Measurements from ENCODE around the gene EZH2.

Gene EZH2

DNA sequence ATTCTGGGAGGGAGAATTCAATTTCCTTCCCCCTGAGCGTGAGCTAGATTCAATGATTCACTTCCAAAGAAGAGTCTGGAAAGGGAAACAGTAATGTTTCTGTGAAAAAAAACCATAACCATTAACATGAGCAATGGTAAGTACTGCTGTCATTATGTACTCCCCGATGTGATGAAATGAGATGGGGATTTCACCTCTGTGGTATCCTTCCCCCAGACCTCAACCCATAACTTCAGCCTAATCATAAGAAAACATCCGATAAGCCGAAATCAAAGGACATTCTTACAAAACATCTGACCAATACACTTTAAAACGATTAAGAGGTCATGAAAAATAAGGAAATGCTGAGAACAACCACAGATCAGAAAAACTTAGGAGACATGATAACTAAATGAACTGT is 27.2 kb downstream of the EZH2 start:
- no peak for DNase-seq (ENCODE audit: low read depth, low spot score)

DNA sequence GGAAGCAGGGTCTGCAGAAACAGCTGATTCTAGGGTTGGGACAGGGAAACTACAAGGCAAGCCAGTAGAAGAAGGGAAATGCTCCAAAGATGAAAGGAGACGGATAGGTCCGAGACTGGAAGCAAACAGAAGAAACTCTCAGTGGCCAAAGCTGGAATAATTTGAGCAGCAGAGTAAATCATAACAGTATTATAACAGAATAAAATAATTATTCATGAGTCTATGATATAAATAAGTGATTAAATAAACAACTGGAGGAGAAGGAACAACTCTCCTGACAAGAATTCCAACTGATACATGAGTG is 27.6 kb downstream of the EZH2 start:
- DNase-seq (ENCODE audit: low read depth, low spot score): no peak

DNA sequence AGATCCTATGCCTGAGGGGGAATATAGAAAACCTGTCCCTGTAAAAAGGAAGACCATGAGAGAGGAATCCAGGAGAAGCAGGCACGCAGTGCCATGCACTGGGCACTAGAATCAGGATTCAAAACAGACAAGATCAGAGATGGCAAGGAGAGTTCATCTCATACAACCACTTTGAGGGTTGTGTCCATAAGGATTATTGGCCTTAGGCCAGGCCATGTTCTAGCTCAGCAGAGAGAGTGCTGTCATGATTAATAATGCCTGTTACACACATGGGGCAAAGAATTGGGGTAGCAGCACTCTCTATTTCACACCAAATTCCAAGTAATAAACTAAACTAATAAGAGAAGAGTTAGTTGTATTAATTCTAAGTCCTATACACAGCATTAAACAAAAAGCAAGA is 29.1 kb downstream of the EZH2 start:
- no peak for DNase-seq (ENCODE audit: low read depth, low spot score)

DNA sequence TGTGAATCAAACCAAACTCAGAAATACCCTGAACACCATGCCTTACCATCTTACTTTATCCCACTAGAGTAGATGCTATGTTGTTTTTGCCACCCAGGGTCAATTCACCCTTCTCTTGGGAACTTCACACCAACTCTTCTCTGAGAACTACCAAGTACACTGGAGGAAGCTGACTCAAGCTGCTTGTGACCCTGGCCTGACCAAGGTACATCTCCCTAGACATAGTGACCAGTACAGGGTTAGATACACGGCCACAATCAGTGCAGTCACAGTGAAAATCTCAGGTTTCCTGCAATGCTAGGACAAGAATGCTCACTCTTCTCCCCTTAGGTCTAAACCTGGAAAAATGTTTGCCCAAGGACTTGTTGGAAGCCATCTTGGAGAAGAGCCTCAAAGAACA is 31.8 kb downstream of the EZH2 start:
- DNase-seq (ENCODE audit: low read depth, low spot score): no peak

DNA sequence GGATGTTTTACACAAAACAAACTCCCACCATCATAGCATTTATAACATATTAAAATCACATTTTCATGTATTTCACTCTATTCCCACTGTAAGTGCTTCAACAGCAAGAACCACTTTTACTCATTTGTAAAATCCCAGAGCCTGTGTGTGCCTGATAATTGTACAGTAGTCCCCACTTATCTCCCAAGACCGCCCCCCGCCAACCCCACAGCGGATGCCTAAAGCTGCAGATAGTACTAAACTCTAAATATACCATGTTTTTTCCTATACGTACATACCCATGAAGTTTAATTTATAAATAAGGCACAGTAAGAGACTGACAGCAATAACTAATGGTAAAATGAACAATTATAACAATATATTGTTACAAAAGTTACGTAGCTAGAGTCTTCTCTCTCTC is 33.5 kb downstream of the EZH2 start:
- DNase-seq (ENCODE audit: low read depth, low spot score): no peak

DNA sequence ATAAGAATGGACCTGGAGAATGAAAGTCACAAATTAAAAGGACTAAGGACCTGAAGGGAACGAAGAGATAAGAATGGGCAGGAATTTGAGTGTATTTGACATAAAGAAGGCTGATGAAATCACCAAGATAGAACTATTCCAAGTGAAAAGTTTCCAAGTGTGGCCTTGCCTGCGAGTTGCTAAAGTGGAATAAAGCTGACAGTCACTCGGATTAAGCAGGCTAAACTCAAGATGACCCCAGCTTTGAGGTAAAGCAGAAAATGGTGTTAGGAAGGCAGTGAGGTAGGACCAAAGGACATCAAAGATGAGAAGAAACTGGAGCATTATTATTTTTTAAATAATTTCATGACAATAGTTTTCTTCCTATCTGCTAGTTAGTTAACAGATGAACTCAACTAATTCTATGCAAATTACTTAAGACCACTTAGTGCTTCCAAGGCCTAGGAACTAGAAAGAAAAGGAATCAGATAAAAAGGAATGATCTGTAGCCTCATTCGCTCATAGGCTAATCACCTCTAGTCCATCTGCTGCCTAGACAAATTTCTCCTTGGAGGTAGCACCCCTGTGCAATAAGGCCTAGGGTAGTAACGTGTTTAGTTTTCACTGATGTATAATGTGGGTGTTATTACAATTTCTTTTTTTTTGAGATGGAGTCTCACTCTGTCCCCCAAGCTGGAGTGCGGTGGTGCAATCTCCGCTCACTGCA is 34.5 kb downstream of the EZH2 start:
- DNase-seq (ENCODE audit: low read depth, low spot score): no peak

DNA sequence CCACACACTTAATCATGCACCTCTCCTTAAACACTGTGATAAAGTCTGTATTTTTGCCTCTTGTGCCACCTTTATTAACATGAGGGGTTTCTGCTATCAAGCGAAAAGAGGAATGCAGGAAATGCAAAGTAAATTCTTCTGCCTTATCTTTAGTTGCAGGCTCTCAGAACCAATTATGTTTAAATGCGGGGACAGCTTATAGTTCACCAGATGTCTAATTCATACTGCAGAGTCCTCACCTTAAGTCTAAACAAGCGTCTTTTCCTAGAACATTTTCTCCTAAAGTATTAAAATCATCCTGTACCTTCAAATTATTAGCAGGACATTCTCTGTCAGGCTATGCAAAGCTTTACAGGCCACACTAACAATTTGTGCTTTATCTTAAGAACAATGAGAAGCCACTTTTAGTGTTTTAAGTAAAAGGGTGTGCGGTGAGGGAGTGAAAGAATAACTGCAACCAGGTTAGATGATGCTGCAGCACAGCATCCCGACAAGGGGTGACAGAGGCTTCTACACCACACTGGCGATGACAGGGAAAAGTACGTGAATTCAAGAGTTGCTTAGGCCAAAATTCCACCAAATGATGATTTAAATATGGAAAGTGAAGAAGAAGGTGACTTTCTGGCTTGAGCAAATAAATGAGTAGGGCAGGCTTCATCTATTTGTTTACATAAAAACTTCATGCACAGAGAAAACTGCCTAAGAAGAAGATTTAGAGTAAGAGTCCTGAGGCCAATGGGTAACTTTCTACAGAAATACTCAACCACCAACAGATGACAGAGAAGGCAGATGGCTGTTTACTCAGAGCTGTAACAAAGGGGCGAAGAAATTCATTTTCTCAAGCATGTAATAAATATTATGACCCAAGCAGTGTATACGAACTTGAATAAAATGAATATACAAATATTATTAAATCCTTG is 36.0 kb downstream of the EZH2 start:
- no peak for DNase-seq (ENCODE audit: low read depth, low spot score)

DNA sequence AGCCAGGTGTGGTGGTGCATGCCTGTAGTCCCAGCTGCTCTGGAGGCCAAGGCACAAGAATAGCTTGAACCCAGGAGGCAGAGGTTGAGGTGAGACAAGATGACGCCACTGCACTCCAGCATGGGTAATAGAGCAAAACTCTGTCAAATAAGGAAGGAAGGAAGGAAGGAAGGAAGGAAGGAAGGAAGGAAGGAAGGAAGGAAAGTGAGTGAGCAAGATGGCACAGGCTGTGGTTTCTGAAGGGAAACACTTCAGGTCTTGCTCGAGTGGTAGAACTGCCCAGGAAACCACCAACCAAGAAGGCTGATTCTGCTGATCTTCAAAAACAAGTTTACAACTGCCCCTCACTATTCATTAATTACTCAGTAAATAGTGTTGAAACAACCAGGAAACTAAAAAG is 45.2 kb downstream of the EZH2 start:
- DNase-seq (ENCODE audit: low read depth, low spot score): no peak

DNA sequence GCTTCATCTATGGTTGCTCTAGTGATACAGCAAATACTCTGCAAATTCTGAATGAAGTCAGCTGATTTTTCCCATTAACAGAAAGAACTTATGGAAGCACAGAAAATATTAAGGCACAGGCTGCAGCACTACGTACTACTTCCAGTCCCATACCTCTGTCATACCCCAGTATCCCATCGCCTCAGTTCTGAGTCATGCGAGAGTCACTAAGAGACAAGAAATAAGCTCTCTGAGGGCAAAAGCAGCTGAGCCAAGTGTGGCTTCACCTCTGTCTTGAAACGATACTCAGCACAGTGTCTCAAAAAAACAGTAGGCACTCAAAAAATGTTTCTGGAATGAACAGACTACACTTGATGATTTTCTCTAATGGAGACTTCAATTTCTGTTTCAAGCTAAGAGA is 48.2 kb downstream of the EZH2 start:
- no peak for DNase-seq (ENCODE audit: low read depth, low spot score)

DNA sequence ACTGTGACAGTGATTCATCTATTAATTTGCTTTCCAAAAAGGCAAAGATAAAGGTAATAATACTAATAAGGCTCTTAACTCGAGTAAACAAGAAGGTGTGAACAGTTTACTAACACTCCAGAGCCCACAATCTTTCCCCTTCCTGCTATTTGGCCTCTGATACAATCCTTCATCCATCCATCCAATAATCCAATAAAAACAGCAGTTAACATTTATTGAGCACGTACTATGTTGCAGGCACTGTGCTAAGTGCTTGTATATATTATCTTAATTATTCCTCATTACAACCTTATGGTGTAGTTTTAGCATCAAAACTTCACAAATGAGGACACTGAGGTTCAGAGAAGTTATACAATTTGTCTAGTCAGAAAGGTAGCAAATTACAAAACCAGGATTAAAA is 49.5 kb downstream of the EZH2 start:
- DNase-seq (ENCODE audit: low read depth, low spot score): no peak

DNA sequence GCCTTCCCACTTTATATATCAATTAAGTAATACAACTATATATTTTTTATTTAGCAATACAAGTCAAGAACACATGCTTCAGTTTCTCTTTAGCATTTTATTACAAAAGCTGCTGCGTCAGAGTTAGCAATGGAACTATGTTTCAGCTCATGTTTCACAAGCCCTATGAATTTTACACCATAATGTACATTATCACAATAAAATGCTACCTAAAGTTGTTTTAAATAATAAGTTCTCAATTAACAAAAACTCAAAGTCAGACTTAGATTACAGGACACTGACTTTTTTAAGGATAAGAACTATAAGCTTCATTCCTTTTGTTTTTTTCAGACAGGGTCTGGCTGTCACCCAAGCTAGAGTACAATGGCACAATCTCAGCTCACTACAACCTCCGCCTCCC is 52.3 kb downstream of the EZH2 start:
- DNase-seq (ENCODE audit: low read depth, low spot score): no peak

DNA sequence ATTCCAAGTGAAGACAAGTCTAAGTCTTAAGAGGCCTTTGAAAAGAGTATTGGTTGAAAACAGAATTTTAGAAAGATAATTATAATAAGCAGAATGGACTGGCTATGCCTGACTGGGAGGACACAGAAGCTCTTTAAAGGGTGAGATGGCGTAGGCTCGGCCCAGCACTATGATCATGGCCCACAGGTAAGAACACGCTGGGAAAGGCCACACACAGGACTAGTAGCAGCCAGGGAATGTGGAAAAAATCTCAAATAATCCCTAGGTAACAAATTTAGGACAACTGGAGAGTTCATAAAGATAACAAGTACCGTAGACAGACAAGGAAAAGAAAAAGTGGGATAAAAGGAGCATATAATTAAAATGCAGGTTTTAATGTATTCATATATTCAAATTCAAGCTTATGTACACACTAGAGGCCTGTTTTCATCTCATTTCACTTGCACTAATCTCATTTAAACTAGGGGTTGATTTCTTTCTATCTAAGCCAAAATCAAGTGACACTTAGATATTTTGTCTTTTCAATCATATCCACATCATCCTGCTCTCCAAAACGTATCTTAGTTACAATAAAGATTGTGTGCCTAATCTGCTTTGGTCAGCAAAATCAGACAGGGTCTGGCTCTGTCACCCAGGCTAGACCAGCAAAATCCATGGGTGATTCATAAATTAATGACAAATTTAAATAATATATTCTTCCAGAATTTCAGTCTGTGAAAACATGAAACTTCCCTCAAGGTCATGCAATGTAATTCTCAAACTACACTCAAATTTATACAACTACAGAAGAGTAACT is 53.0 kb downstream of the EZH2 start:
- no peak for DNase-seq (ENCODE audit: low read depth, low spot score)

DNA sequence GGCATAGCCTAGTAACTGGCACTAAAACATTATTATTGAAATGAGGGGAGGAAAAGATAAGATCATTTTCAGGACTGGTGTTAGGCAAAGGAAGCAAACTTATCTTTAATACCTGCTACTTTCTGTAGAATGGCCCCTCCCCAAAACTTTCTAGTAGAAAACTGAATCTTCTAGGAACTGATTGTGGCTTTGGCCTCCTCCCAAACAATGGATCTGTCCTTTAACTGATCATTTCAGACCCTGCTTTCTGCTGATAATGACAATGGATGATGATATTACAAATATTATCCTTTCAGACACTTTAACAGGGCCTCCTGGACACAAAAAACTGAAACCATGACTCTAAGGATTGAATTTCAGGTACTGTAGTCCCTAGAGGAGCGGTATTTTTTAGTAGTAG is 55.1 kb downstream of the EZH2 start:
- no peak for DNase-seq (ENCODE audit: low read depth, low spot score)

DNA sequence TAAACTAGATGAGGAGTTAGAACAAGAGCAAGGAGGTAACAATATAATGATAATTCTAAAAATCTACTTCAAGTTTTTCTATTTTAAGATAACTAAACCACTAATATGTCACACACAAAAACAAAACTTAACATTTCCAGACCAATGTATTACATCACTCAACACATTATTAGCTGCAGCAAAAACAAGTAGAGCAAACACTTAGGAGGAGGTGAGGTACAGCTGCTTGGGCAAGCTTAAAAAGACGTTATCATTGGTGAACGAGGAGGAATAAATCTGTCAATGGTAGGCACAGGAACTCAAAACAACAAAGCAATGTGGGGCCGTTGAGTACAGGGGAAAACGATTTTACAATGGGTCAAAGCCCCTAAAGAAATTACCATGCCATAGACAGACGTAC is 58.8 kb downstream of the EZH2 start:
- DNase-seq (ENCODE audit: low read depth, low spot score): no peak

DNA sequence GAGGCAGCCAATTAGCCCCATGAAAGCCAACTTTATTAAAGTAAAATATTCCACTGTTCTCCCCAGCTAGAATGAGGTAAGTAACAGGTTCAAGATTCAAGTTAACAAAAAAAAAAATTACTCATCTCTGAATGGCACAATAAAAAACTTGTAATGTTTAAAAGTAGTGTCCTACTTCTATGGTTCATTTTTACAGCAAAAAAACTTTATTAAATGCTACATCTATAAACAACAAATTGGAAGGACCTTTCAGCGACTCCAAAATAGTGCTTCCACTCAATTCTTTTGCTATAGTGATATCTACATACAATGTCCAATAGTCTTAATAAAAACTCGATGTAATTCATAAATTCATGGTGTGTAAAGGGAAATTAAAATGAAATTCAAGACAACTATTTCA is 59.2 kb downstream of the EZH2 start:
- no peak for DNase-seq (ENCODE audit: low read depth, low spot score)

DNA sequence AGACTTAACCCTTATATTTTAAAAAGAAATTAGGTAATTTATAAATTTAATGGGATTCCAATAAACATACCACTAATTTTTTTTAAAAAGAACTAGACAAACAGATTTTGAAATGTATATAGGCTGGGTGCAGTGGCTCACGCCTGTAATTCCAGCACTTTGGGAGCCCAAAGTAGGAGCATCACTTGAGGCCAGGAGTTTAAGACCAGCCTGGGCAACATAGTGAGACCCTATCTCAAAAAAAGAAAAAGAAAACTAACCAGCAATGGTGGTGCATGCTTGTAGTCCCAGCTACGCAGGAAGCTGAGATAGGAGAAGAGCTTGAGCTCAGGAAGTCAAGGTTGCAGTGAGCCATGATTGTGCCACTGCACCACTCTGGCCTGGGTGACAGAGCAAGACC is 62.7 kb downstream of the EZH2 start:
- no peak for DNase-seq (ENCODE audit: low read depth, low spot score)

DNA sequence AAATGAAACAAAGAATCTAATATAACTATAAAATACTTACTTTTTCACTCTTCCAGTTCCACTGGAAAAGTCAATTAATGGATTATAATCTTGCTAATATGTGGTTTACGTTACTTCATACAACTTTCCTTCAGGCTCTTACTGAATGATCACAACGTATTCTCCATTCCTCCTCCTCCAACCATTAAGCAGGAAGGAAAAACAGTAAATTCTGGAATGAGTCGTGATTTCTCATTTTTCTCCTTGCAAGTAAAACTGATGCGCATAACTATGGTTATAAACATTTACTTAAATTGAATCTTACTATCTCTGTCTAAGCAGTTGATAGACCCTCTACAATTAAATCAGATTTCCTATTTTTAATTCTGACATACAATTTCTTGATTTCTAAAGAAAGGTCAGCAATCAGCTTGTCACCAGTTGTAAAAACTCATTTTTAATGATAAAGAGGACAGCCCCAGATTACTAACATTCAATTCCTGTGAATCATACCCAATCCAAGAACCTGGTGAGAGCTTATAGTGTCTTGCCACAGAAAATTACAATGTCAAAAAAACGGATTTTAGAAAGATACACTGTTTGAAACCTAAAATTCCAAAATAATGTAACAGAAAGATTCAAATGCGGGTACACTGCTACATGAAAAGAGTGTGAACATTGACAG is 64.3 kb downstream of the EZH2 start:
- DNase-seq (ENCODE audit: low read depth, low spot score): no peak

DNA sequence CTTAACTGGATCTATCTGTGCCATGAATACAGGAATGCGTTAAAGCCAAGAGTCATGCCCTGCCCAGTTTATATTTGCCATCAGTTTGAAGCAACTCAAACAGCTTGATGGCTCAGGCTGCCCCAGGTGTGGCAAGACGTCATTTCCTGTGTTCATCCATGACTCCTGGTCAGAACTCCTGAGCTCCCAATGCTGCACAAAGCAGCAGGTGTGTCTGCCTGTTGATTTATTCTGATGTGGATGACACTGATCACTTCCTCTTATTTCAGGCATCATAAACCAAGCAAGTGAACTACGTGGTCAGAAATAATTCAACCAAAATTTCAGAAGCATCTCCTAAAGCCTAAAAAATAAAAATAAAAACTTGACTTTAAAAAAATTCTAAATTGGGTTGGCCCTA is 68.5 kb downstream of the EZH2 start:
- no peak for DNase-seq (ENCODE audit: low read depth, low spot score)

DNA sequence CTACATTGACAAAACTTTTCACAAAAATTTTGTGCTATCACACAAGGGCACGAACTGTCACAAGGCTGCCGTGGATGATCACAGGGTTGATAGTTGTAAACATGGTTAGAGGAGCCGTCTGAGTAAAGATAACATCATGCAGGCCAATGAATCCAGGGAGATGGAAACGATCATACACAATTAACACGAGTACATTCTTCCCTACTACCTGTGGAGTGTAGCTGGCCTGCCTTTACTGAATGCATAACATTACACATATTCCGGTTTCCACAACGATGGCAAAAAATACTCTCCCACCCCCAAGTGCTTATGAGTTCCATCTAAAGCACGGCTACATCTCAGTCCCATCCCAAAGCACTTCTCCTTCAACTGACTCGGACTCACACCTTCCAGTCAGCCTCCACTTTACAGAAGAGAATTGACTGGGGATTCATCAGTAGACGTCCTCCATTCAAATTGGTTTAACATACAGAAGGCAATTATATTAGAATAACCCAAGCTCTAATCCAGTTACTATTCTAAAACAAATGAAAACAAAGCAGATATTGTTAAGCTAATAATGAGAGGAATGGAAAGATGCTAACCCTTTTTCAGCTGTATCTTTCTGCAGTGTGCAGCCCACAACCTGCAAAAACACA is 69.0 kb downstream of the EZH2 start:
- DNase-seq (ENCODE audit: low read depth, low spot score): no peak

DNA sequence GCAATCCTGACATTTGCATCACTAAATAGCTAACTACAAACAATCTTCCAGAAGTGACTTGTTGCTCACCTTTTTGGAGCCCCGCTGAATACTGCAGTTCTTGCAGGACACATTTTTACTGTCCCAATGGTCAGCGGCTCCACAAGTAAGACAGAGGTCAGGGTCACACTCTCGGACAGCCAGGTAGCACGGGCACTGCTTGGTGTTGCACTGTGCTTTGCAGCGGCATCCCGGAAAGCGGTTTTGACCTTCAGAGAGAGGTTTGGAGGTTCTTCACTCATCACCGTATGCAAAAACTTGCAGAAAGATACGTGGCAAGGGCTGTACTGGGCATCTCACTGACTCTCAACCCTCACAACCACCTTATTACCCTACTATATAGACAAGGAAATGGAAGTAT is 70.2 kb downstream of the EZH2 start:
- DNase-seq (ENCODE audit: low read depth, low spot score): no peak

DNA sequence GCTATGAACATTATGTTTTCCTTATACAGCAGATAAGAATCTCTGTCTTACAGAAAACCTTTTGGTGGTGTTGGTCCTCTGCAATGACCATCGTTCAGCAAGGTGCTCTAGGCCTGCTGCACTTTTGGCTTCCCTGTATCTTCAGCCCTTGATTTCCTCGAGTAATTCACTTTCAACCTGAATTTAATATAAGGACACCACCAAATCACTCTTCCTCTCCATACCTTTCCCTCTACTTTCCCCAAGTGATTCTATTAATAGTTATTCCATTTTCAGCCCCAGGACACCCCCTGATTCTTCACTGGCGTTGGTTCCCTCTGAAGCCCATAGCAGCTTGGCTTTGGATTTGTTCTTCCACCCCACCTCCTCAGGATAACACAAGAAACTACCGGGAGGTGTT is 72.2 kb downstream of the EZH2 start:
- no peak for DNase-seq (ENCODE audit: low read depth, low spot score)

DNA sequence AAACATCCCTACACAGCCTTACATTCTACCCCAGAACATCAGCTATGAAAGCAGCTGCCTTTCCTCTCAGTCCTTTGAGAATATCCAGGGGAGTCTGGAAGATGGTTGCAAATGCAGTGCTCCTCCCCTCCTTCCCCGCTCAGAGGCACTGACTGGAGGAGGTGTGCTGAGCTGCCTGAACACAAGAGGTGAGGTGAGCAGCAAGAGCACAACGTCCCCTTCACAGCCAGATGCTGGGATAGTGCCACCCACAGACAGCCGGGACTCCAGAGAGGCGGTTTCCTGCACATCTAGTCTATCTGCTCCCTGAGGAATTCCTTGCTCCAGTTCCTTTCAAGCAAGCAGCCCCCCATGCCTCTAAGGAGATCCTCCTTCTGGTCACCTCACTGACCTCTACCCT is 74.2 kb downstream of the EZH2 start:
- DNase-seq (ENCODE audit: low read depth, low spot score): no peak
